Right lobe of liver (tissue), 6 donors: ENCODE results near the gene ATP1A1. TPM values are rescaled to one million over a fixed set of nuclear protein-coding genes. Genes with fewer than 3 reads are reported as not detected.

Source experiments
- ATAC-seq, 4 donors: fragments of 200-7000 bp; cut with Tn5 transposase; one replicate each; pipeline ENCODE4 v1.9.1; 2020; ENCODE audit warnings: mild to moderate bottlenecking in 4 of 4, moderate library complexity in 4 of 4
- DNase-seq, 3 donors: peaks; one replicate each; pipeline ENCODE4 v3.0.0-alpha.2; 2020
- H3K27ac ChIP-seq, 3 donors: fragments of 200-600 bp; one replicate each; pipeline ENCODE4 v1.8.0; 2022
- H3K27me3 ChIP-seq, 2 donors: fragments of 200-600 bp; one replicate each; pipeline ENCODE4 v1.8.0; 2022
- H3K36me3 ChIP-seq, 4 donors: fragments of 200-600 bp; sonication (generic) in 1 of 4; one replicate each; pipeline versions ENCODE4 v1.5.1 to v1.8.0; 2017 to 2022; ENCODE audit warnings: control low read depth in 1 of 4
- H3K4me1 ChIP-seq, 4 donors: fragments of 200-600 bp; sonication (generic) in 1 of 4; one replicate each; pipeline versions ENCODE4 v1.5.1 to v1.8.0; 2017 to 2022; ENCODE audit warnings: control low read depth in 1 of 4
- H3K4me3 ChIP-seq, 3 donors: fragments of 200-600 bp; one replicate each; pipeline ENCODE4 v1.8.0; 2022
- H3K9me3 ChIP-seq, 4 donors: fragments of 200-600 bp; sonication (generic) in 1 of 4; one replicate each; pipeline versions ENCODE4 v1.5.1 to v1.8.0; 2017 to 2022; ENCODE audit warnings: control low read depth in 1 of 4
- POLR2A ChIP-seq: fragments of 450-650 bp; IDR thresholded peaks from one replicate; pipeline ENCODE4 v1.6.1; 2017; ENCODE audit warnings: antibody characterized with exemption, mild to moderate bottlenecking
- WGBS: methylation state at CpG from one replicate; pipeline ENCODE4 v1.1.6; 2018; ENCODE audit warnings: low coverage, low lambda C conversion rate; ENCODE audit not compliant: insufficient coverage; ENCODE audit errors: missing lambda C conversion rate; 5-methylcytosine and 5-hydroxymethylcytosine counted together
- intact Hi-C, 2 donors: fragments of 100-400 bp; cut with DNase I; formaldehyde crosslinking; loops; one replicate each; pipeline versions ENCODE4 v1.11.2 to v1.14.1; 2022
- total RNA-seq, 6 experiments: library from RNA; depleted of rRNA in 2 of 6; stranded (reverse); fragments of >200 nt in 2 of 6; fragmentation: NEBNext Ultra II Directional in 3 of 6; extraction: Animal tissue kit (Norgen Biotek cat#: 25700) in 3 of 6; gene quantifications; one replicate each; pipeline versions ENCODE4 v1.1.0 to v1.2.4, GENCODE V29; 2016 to 2023
- TF ChIP-seq, protein P1 (sequence below), 4 donors: fragments of 200-600 bp in 3 of 4; fragments of 450-650 bp in 1 of 4; IDR thresholded peaks; one replicate each; pipeline versions ENCODE4 v1.5.1 to v1.8.0; 2016 to 2022; ENCODE audit warnings: antibody characterized with exemption in 4 of 4, mild to moderate bottlenecking in 2 of 4
- donor health status: DM: no; HTN: yes; CAD: no.
- donor health status: DM: no; HTN: no; CAD: no.
- donor health status: DM: no; HTN: no; CAD: no.
- donor health status: DM: no; HTN: yes; CAD: no.
- donor health status: DM: no; HTN: yes; CAD: no.

Gene ATP1A1
- total RNA-seq, 6 experiments from 2014 or later = 83.6 to 153 (median 121) TPM

DNA sequence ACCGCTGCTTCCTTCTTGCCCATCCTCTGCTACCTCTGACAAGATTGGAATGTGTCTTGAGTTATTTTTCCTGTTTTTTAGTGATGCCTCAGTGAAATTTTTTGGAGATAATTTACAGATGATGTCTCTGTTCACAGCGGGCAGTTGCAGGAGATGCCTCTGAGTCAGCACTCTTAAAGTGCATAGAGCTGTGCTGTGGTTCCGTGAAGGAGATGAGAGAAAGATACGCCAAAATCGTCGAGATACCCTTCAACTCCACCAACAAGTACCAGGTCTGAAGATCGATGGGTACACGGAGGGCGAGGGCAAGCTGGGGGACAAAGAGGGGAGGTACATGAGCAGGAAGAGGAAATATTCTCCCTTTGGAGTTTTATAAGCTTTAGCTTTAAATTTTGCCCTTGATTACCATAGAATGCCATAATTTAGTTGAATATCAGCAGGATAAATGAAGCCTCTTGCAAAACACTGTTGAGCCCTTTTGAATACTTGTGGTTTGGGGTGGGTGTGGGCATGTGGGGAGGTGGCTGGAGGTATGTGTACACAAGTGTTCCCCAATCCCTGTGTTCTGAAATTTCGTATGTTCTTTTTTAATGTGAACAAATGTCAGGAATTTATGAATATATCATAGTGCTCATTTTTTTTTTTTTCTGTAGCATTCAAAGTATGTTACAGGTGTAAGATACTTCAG lies 19.8 kb downstream of the ATP1A1 start:
- H3K27ac ChIP-seq = peak overlapping the region in 1 of 3 donors; percentile 41
- H3K9me3 ChIP-seq = no peaks in the 10 kb centered on the region
- DNase-seq = no peak
- ATAC-seq = no peak
- H3K27me3 ChIP-seq = no peaks in the 10 kb centered on the region
- TF ChIP-seq, protein P1, sequence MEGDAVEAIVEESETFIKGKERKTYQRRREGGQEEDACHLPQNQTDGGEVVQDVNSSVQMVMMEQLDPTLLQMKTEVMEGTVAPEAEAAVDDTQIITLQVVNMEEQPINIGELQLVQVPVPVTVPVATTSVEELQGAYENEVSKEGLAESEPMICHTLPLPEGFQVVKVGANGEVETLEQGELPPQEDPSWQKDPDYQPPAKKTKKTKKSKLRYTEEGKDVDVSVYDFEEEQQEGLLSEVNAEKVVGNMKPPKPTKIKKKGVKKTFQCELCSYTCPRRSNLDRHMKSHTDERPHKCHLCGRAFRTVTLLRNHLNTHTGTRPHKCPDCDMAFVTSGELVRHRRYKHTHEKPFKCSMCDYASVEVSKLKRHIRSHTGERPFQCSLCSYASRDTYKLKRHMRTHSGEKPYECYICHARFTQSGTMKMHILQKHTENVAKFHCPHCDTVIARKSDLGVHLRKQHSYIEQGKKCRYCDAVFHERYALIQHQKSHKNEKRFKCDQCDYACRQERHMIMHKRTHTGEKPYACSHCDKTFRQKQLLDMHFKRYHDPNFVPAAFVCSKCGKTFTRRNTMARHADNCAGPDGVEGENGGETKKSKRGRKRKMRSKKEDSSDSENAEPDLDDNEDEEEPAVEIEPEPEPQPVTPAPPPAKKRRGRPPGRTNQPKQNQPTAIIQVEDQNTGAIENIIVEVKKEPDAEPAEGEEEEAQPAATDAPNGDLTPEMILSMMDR (IDR thresholded peaks at IDR 0.05) = no peak
- no peak for TF ChIP-seq POLR2A
- intact Hi-C loops = no loop called here
- no peak overlapping the region for H3K4me3 ChIP-seq
- H3K36me3 ChIP-seq = peaks cover 15 to 74% (median 35%) of the 10 kb centered on the region in 4 donors
- peaks cover 0 to 33% (median 12%) of the 10 kb centered on the region in 4 donors for H3K4me1 ChIP-seq
- WGBS = 87% methylated on average over 10 of the region's 10 CpGs

DNA sequence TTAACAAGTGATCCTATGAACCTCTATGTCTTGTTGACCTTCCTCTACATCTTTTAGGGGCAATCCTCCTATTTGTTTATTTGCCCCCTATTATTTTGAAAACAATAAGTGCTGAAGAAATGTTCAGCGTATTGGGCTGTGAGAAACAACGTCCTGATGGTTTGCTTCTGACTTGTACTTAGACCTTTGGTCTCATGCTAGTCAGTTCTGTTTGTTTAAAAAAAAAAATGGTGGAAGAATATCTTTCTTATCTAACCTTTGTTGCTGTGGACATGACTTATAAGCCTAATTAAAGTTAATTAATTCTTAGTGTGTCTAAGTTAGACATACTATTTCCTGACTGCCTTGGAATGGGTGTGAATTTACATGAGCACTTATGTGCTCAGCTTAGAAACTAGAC lies 20.7 kb downstream of the ATP1A1 start:
- WGBS = 28% methylated on average over 2 of the region's 2 CpGs
- Histone ChIP-seq H3K9me3 (no peaks in the 10 kb centered on the region), H3K27ac (peak overlapping the region in 1 of 3 donors; percentile 41), H3K4me3 (no peak overlapping the region), H3K27me3 (no peaks in the 10 kb centered on the region), H3K36me3 (peaks cover 23 to 74% (median 42%) of the 10 kb centered on the region in 4 donors), H3K4me1 (peaks cover 0 to 27% (median 9%) of the 10 kb centered on the region in 4 donors)
- TF ChIP-seq, protein P1 (IDR thresholded peaks at IDR 0.05) = no peak
- no peak for TF ChIP-seq POLR2A
- intact Hi-C loops = no loop called here
- DNase-seq = no peak
- peak; percentile 12 to 60 (median 41) for ATAC-seq

DNA sequence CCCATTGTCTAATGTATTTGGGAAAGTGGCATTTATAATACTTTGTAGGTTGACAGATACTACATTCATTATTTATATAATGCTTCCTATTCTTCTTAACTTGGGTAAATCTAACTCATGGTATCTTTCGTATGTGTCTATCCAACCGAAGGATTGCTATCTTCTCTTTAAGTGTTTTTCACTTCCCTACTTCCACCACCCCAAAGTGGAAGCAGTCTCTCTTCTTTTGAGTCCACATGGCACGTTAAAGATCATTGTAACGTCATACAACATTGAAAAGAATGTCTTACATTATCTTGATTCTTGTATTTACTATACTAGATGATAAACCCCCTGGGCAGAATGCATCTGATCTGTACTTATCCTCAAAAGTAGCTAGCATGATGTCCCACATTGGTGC lies 21.2 kb downstream of the ATP1A1 start:
- intact Hi-C loops = no loop called here
- no peak for DNase-seq
- 87% methylated on average over 4 of the region's 4 CpGs for WGBS
- Histone ChIP-seq H3K4me3 (no peak overlapping the region), H3K27ac (no peak overlapping the region), H3K9me3 (no peaks in the 10 kb centered on the region), H3K36me3 (peaks cover 27 to 77% (median 45%) of the 10 kb centered on the region in 4 donors), H3K4me1 (peaks cover 0 to 22% (median 7%) of the 10 kb centered on the region in 4 donors), H3K27me3 (no peaks in the 10 kb centered on the region)
- TF ChIP-seq, protein P1 (IDR thresholded peaks at IDR 0.05) = no peak
- TF ChIP-seq POLR2A = no peak
- ATAC-seq = no peak

DNA sequence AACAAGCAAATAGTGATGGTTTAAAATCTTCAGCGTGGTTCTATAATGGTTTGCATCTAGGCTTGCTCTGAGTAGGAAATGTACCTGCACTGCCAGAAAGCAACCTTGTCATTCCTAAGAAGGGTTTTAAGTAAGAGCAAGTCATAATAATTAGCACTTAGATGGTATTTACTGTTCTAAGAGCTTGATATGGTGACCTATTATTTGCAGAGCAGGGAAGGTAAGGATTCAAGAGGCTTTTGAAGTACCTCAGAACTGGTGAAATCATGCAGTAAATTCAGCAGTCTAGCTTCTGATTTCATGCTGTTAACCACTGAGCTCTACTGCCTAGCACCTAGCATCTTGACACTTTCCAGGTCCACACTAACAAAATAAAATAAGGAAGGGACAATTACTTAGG lies 23.7 kb downstream of the ATP1A1 start:
- intact Hi-C loops = no loop called here
- no peak for DNase-seq
- TF ChIP-seq, protein P1 (IDR thresholded peaks at IDR 0.05) = no peak
- TF ChIP-seq POLR2A = no peak
- Histone ChIP-seq H3K9me3 (no peaks in the 10 kb centered on the region), H3K4me3 (no peak overlapping the region), H3K27me3 (no peaks in the 10 kb centered on the region), H3K36me3 (peaks cover 23 to 86% (median 55%) of the 10 kb centered on the region in 4 donors), H3K27ac (no peak overlapping the region), H3K4me1 (peaks cover 0 to 11% (median 2%) of the 10 kb centered on the region in 4 donors)
- WGBS = 100% methylated on average over 1 of the region's 1 CpG
- no peak for ATAC-seq
